CD14-positive monocyte (primary cell): ENCODE measurements around the gene AP1G2. TPM values are rescaled to one million over a fixed set of nuclear protein-coding genes. Genes with fewer than 3 reads are reported as not detected.

ENCODE experiments used
- DNase-seq, 3 donors: peaks; one replicate each; pipeline ENCODE4 v3.0.0-alpha.2; 2011 to 2022
- H2AFZ ChIP-seq: 2 replicates; pipeline ENCODE4 v1.6.0; 2012; ENCODE audit warnings: mild to moderate bottlenecking, low read depth, low read length, inconsistent platforms; ENCODE audit not compliant: insufficient read depth, poor library complexity, severe bottlenecking
- H3K27ac ChIP-seq, 2 donors: 1 replicate in 1 of 2; 2 replicates in 1 of 2; pipeline ENCODE4 v1.5.1; 2012 to 2013; ENCODE audit warnings: low read length in 2 of 2, control low read depth in 1 of 2, inconsistent platforms in 1 of 2, low read depth in 1 of 2, mild to moderate bottlenecking in 1 of 2
- H3K27me3 ChIP-seq, 2 donors: one replicate each; pipeline versions ENCODE4 v1.6.0 to v1.6.1; 2011 to 2013; ENCODE audit warnings: low read length in 2 of 2; ENCODE audit not compliant: control insufficient read depth in 2 of 2, insufficient read depth in 2 of 2
- H3K36me3 ChIP-seq, 2 donors: replicated peaks in 1 of 2; 1 replicate in 1 of 2; 2 replicates in 1 of 2; pipeline versions ENCODE4 v1.5.1 to v1.6.1; 2012 to 2013; ENCODE audit warnings: low read length in 2 of 2, control low read depth in 1 of 2, inconsistent platforms in 1 of 2, mild to moderate bottlenecking in 1 of 2; ENCODE audit not compliant: insufficient read depth in 2 of 2, control insufficient read depth in 1 of 2
- H3K4me1 ChIP-seq, 2 donors: 1 replicate in 1 of 2; 2 replicates in 1 of 2; pipeline versions ENCODE4 v1.5.1 to v1.6.1; 2012 to 2013; ENCODE audit warnings: low read length in 2 of 2, control low read depth in 1 of 2, inconsistent platforms in 1 of 2, mild to moderate bottlenecking in 1 of 2, moderate library complexity in 1 of 2; ENCODE audit not compliant: insufficient read depth in 2 of 2, control insufficient read depth in 1 of 2
- H3K4me2 ChIP-seq: replicated peaks from 2 replicates; pipeline ENCODE3; 2012; ENCODE audit warnings: low read length, moderate library complexity, mild to moderate bottlenecking; ENCODE audit not compliant: poor library complexity, severe bottlenecking; ENCODE audit errors: extremely low read depth
- H3K4me3 ChIP-seq, 3 experiments: fragments of 200-600 bp in 1 of 3; sonication (generic) in 1 of 3; replicated peaks in 1 of 3; 1 replicate in 2 of 3; 2 replicates in 1 of 3; pipeline ENCODE4 v1.5.1; 2011 to 2013; ENCODE audit warnings: low read length in 3 of 3, mild to moderate bottlenecking in 3 of 3, control low read depth in 2 of 3, low read depth in 2 of 3, inconsistent platforms in 1 of 3, moderate library complexity in 1 of 3
- H3K79me2 ChIP-seq: 2 replicates; pipeline ENCODE4 v1.6.0; 2012; ENCODE audit warnings: mild to moderate bottlenecking, control low read depth, inconsistent platforms, low read length, moderate library complexity; ENCODE audit not compliant: insufficient read depth
- H3K9ac ChIP-seq: 2 replicates; pipeline ENCODE4 v1.6.0; 2017; ENCODE audit warnings: low read length, mild to moderate bottlenecking; ENCODE audit not compliant: insufficient read depth, poor library complexity, severe bottlenecking
- H3K9me3 ChIP-seq, 2 donors: replicated peaks in 1 of 2; 1 replicate in 1 of 2; 2 replicates in 1 of 2; pipeline versions ENCODE4 v1.5.1 to v1.6.1; 2012 to 2013; ENCODE audit warnings: low read length in 2 of 2, control low read depth in 1 of 2; ENCODE audit not compliant: control insufficient read depth in 1 of 2, insufficient read depth in 1 of 2
- H4K20me1 ChIP-seq: 2 replicates; pipeline ENCODE4 v1.6.0; 2012; ENCODE audit warnings: mild to moderate bottlenecking, low read length, control low read depth, moderate library complexity; ENCODE audit not compliant: insufficient read depth
- H3K27ac Mint-ChIP-seq, 7 donors: one replicate each; pipeline ENCODE4 v1.8.0; 2020; ENCODE audit warnings: mild to moderate bottlenecking in 7 of 7, mixed read lengths in 7 of 7, moderate library complexity in 6 of 7, inconsistent platforms in 2 of 7
- H3K27me3 Mint-ChIP-seq, 3 donors: one replicate each; pipeline ENCODE4 v1.8.0; 2021 to 2022; ENCODE audit warnings: low read depth in 3 of 3, mild to moderate bottlenecking in 3 of 3, mixed read lengths in 3 of 3, moderate library complexity in 3 of 3, inconsistent platforms in 1 of 3
- H3K36me3 Mint-ChIP-seq, 2 donors: one replicate each; pipeline ENCODE4 v1.8.0; 2020; ENCODE audit warnings: mixed read lengths in 2 of 2, inconsistent platforms in 1 of 2, mild to moderate bottlenecking in 1 of 2
- H3K4me1 Mint-ChIP-seq: one replicate; pipeline ENCODE4 v1.8.0; 2020; ENCODE audit warnings: mild to moderate bottlenecking, mixed read lengths
- H3K4me3 Mint-ChIP-seq, 2 donors: one replicate each; pipeline ENCODE4 v1.8.0; 2020; ENCODE audit warnings: mild to moderate bottlenecking in 2 of 2, mixed read lengths in 2 of 2, moderate library complexity in 1 of 2
- H3K9me3 Mint-ChIP-seq, 7 donors: one replicate each; pipeline ENCODE4 v1.8.0; 2020 to 2022; ENCODE audit warnings: mixed read lengths in 7 of 7, mild to moderate bottlenecking in 6 of 7, moderate library complexity in 6 of 7, inconsistent platforms in 2 of 7
- CTCF ChIP-seq: fragments of 200-600 bp; IDR thresholded peaks from one replicate; pipeline ENCODE4 v1.8.0; 2022; ENCODE audit warnings: antibody characterized with exemption, mild to moderate bottlenecking
- WGBS: methylation state at CpG from one replicate; pipeline ENCODE4 v1.1.5; 2013; ENCODE audit warnings: missing lambda C conversion rate; ENCODE audit not compliant: insufficient coverage; 5-methylcytosine and 5-hydroxymethylcytosine counted together
- intact Hi-C, 2 donors: fragments of 100-400 bp; cut with micrococcal nuclease; formaldehyde crosslinking; loops; one replicate each; pipeline versions ENCODE4 v1.15.0 to v1.15.1; 2023
- polyA plus RNA-seq, 3 donors: library from polyadenylated mRNA; depleted of rRNA in 1 of 3; unstranded in 2 of 3; stranded (reverse) in 1 of 3; fragments of 300-500 nt in 2 of 3; fragments of >200 nt in 1 of 3; fragmentation: Illumina TruSeq in 2 of 3; gene quantifications; 1 replicate in 2 of 3; 2 replicates in 1 of 3; pipeline ENCODE4 v1.2.3, GENCODE V29; 2012 to 2021

The AP1G2 gene
- polyA plus RNA-seq, 3 donors: 32.2 to 437 (median 37.0) TPM

- Histone ChIP-seq H3K36me3 (no peaks in the 10 kb centered on the region), H3K4me3 (no peak overlapping the region), H3K27ac (no peak overlapping the region), H3K9ac (no peak overlapping the region), H3K4me2 (no peak overlapping the region), H4K20me1 (no peaks in the 10 kb centered on the region), H3K9me3 (peaks cover 0 to under 1% of the 10 kb centered on the region in 2 donors), H3K79me2 (no peaks in the 10 kb centered on the region), H3K4me1 (no peaks in the 10 kb centered on the region), H3K27me3 (peaks cover 18 to 24% of the 10 kb centered on the region in 2 donors), H2AFZ (no peak overlapping the region)
- no peaks in the 10 kb centered on the region for H3K4me1 Mint-ChIP-seq
- intact Hi-C loops: no loop called here
- WGBS: 94% methylated on average over 2 of the region's 3 CpGs
- no peak overlapping the region for H3K4me3 Mint-ChIP-seq
- no peaks in the 10 kb centered on the region for H3K36me3 Mint-ChIP-seq
- peaks cover 0 to 6% (median 2%) of the 10 kb centered on the region in 7 donors for H3K9me3 Mint-ChIP-seq
- H3K27me3 Mint-ChIP-seq: peaks cover 24 to 49% (median 49%) of the 10 kb centered on the region in 3 donors
- no peak for DNase-seq
- H3K27ac Mint-ChIP-seq: no peak overlapping the region
- TF ChIP-seq CTCF: no peak
Measured at GRCh38 chr14:23582906-23583760, 15.5 kb upstream of the AP1G2 start.

GRCh38 chr14:23580948-23581281, 13.3 kb upstream of the AP1G2 start:
- no peak for DNase-seq
- intact Hi-C loops: no loop called here
- Histone ChIP-seq H3K9me3 (peaks cover 0 to 6% of the 10 kb centered on the region in 2 donors), H4K20me1 (no peaks in the 10 kb centered on the region), H3K4me1 (peaks cover 10 to 15% of the 10 kb centered on the region in 2 donors), H3K4me2 (no peak overlapping the region), H3K27ac (no peak overlapping the region), H3K79me2 (no peaks in the 10 kb centered on the region), H3K4me3 (no peak overlapping the region), H3K27me3 (peaks cover 34 to 42% of the 10 kb centered on the region in 2 donors), H2AFZ (no peak overlapping the region), H3K36me3 (no peaks in the 10 kb centered on the region), H3K9ac (no peak overlapping the region)
- Mint-ChIP-seq H3K9me3 (peaks cover 0 to 14% (median 7%) of the 10 kb centered on the region in 7 donors), H3K36me3 (peaks cover 0 to 3% of the 10 kb centered on the region in 2 donors), H3K4me1 (peaks cover 10% of the 10 kb centered on the region), H3K4me3 (peak overlapping the region in 1 of 2 donors; percentile 15), H3K27me3 (peaks cover 40 to 62% (median 60%) of the 10 kb centered on the region in 3 donors), H3K27ac (no peak overlapping the region)
- TF ChIP-seq CTCF: no peak
- 100% methylated on average over 4 of the region's 8 CpGs for WGBS
